ENCODE results near the gene GLOD5. TPM values are rescaled to one million over a fixed set of nuclear protein-coding genes. Genes with fewer than 3 reads are reported as not detected.

GLOD5 gene
- total and polyA plus RNA-seq, 11 donors: not detected

- 51 to 67% (median 66%) methylated on average over 2 of the region's 2 CpGs for WGBS, 4 donors
These were observed 46.5 kb upstream of the GLOD5 start for GRCh38 chrX:48715072-48715471.

GRCh38 chrX:48715876-48716502, 45.6 kb upstream of the GLOD5 start:
- WGBS, 4 donors: 62 to 86% (median 74%) methylated on average over 4 of the region's 4 CpGs
- DNase-seq: no peak
- intact Hi-C loops (cut with DNase I): no loop called here

More at GRCh38 chrX:48715072-48715471, 46.5 kb upstream of the GLOD5 start:
- DNase-seq: no peak
- intact Hi-C loops (cut with DNase I): no loop called here
- ATAC-seq: peak in 2 of 4 donors; percentile 21 to 28
- H3K27me3 ChIP-seq: peaks cover 0 to 3% (median 0%) of the 10 kb centered on the region in 9 donors
- TF ChIP-seq POLR2A (IDR thresholded peaks at IDR 0.05) (no peak), CTCF (IDR thresholded peaks at IDR 0.05) (no peak)
- no peaks in the 10 kb centered on the region for H3K9me3 ChIP-seq
- peaks cover 0 to 9% (median 0%) of the 10 kb centered on the region in 12 donors for H3K4me1 ChIP-seq
- H3K27ac ChIP-seq: no peak overlapping the region
- H3K36me3 ChIP-seq: no peaks in the 10 kb centered on the region
- no peak overlapping the region for H3K4me3 ChIP-seq

GRCh38 chrX:48719958-48720357, 41.6 kb upstream of the GLOD5 start:
- Histone ChIP-seq H3K9me3 (peaks cover 0 to 4% (median 0%) of the 10 kb centered on the region in 12 donors), H3K27me3 (peaks cover 0 to 4% (median 0%) of the 10 kb centered on the region in 9 donors), H3K4me1 (no peaks in the 10 kb centered on the region), H3K27ac (no peak overlapping the region), H3K4me3 (no peak overlapping the region), H3K36me3 (no peaks in the 10 kb centered on the region)
- WGBS, 4 donors: 55 to 86% (median 66%) methylated on average over 2 of the region's 2 CpGs
- intact Hi-C loops (cut with DNase I): no loop called here
- no peak for TF ChIP-seq CTCF (IDR thresholded peaks at IDR 0.05)
- TF ChIP-seq POLR2A (IDR thresholded peaks at IDR 0.05): no peak
- ATAC-seq (no peak), DNase-seq (no peak)

More at GRCh38 chrX:48715876-48716502, 45.6 kb upstream of the GLOD5 start:
- Histone ChIP-seq H3K4me1 (peaks cover 0 to 9% (median 0%) of the 10 kb centered on the region in 12 donors), H3K4me3 (no peak overlapping the region), H3K27ac (no peak overlapping the region), H3K9me3 (no peaks in the 10 kb centered on the region), H3K36me3 (no peaks in the 10 kb centered on the region), H3K27me3 (no peaks in the 10 kb centered on the region)
- no peak for TF ChIP-seq CTCF (IDR thresholded peaks at IDR 0.05)
- TF ChIP-seq POLR2A (IDR thresholded peaks at IDR 0.05): no peak
- no peak for ATAC-seq

GRCh38 chrX:48720577-48721250, 40.8 kb upstream of the GLOD5 start:
- Histone ChIP-seq H3K4me3 (no peak overlapping the region), H3K9me3 (peaks cover 0 to 4% (median 0%) of the 10 kb centered on the region in 12 donors), H3K27ac (no peak overlapping the region), H3K36me3 (no peaks in the 10 kb centered on the region), H3K27me3 (peaks cover 0 to 4% (median 0%) of the 10 kb centered on the region in 9 donors), H3K4me1 (no peaks in the 10 kb centered on the region)
- intact Hi-C loops (cut with DNase I): no loop called here
- DNase-seq (no peak), ATAC-seq (no peak)
- WGBS, 4 donors: 50 to 89% (median 76%) methylated on average over 4 of the region's 4 CpGs
- no peak for TF ChIP-seq CTCF (IDR thresholded peaks at IDR 0.05)
- no peak for TF ChIP-seq POLR2A (IDR thresholded peaks at IDR 0.05)
